ENCODE data around the gene TRPC4. TPM values are rescaled to one million over a fixed set of nuclear protein-coding genes. Genes with fewer than 3 reads are reported as not detected.

Gene TRPC4
- total RNA-seq, 1 donor from 2014 or later, result 0.13 TPM

DNA sequence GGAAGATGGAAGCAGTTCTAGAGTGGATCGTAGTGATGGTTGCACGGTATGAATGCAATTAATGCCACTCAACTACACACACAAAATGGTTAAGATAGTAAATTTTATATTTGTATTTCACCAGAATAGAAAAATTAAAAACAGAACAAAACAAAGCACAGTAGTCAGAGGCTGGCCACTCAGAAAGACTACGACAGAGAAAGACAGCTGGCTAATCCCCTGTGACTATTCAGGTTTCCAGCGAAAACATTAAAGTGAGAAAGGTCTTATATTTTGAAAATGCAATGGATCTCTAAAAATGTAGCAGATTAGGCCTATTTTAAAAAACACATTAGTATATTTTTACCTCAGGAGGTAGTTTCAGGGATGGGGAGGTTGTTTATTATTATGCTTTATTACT lies 139.7 kb downstream of the TRPC4 start:
- no peak for DNase-seq (ENCODE audit: low read depth, low spot score)

DNA sequence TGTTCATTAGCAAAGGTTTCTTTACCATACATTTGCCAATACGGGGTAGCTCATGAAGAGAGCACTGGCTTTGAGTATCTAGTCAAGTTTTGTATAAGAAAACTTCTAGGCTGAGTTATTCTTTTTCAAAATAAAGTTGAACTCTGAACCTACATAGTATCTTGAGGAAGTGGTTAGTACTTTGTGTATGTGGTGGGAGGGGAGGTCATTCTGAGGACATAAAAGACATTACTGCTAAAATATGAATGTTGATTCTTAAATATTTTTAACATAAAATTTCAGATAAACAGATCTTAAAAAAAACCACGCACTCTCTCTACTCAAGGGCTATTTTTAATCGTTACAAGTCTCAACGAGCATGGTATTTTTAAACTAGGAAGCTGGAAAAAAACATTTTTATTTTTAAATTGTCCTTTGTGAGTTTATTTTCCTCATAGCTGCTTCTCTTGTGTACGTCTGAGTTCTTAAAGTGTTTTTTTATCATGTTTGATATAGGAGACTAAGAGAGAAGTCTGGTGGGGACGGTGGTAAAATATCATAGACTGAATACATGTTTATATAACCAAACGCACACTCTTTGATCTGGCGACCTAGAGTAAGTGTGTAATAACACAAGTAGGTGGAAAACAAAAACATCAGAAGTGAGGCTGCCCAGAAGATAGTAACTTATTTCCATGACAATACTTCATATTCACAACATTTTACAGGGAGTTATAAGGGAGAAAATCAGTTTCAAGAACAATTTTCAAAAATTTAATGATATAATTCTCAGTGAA lies 153.0 kb downstream of the TRPC4 start:
- no peak for DNase-seq (ENCODE audit: low read depth, low spot score)

DNA sequence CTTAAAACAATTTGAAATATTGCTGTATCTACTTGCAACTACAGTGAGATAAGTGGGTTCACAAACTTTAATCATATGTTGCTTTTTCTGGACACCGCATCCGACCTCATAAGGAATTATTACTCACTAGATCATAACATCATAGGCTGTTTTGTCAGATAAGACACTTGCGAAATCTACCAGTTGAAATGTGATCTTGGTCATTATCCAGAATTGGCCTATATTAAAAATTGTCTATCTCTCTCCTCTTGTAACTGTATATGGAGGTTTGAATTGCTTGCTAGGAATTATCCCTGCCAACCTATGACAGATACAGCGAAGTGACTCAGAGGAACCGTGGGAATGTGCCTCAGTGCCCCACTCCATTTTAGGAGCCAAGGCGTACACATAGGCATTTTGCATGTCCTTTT lies 154.0 kb downstream of the TRPC4 start:
- DNase-seq (ENCODE audit: low read depth, low spot score), result peak; percentile 75

GRCh38 chr13:37709318-37709717 lies 160.3 kb downstream of the TRPC4 start:
- DNase-seq (ENCODE audit: low read depth, low spot score), result no peak

DNA sequence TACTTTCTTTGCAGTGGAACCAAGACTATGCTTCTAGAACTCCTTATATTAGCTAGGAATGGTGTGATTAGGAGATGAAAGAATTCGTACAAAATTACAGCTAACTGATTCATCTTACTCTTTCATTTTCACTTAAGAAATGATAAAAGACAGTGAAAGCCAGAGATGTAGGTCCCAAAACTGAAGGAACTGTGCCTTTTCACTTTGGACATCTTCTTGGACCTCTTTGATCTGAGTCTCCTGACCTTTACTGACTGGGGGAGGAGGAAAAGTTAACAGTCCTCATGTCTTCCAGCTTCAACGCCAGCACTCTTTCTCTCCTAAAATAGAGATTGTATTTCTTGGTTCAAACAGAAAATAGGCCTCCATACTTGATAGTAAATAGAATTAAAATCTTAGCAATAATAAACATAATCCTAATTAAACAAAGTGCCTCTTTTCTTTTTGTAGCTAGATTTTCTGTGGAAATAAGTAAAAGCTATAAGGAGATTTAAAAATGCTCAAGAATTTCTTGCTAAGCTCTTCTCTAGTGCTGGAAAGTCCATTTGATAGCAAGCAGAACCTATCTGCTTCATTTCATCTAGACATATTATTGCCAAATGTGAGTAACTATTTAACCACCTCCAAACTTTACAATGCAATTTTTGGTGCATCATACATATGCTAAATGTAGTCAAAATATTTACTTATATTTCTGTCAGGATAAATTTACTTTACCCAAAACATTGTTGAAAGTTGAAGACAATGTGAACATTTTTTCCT lies 161.7 kb downstream of the TRPC4 start:
- no peak for DNase-seq (ENCODE audit: low read depth, low spot score)

DNA sequence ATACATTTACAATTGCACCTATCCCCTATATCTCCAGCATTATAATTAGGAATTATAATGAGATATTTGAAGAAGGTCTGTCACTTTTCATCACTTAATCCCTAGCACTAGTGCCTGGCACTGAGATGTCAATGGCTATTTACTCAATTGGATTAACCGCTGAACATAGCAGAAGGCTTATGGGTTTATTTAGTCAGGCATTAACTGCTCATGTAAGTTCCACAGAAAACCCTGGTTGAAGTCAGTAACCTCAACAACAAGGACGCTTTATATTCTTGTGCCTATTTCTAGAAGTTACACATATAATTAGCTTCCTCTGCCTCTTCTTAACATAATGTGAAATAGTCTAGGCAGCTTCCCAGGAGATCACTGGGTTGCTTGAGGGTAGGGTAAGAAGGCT lies 163.5 kb downstream of the TRPC4 start:
- no peak for DNase-seq (ENCODE audit: low read depth, low spot score)

DNA sequence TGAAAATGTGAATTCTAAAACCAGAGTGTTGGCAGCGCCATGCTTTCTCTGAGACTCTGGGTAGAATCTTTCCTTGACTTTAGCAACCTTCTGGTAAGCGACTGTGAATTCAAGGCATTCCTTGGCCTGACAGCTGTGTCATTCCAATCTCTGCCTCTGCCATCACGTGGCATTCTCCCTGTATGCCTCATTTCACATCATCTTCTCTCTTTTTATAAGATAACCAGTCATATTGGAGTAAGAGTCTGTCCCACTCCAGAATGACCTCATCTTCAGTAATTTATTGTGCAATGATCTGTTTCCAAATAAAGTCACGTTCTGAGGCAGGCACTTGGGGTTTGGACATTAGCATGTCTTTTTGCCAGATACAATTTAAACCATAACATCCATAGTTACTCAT lies 167.6 kb downstream of the TRPC4 start:
- DNase-seq (ENCODE audit: low read depth, low spot score), result no peak

GRCh38 chr13:37701306-37701705 lies 168.3 kb downstream of the TRPC4 start:
- peak; percentile 87 for DNase-seq (ENCODE audit: low read depth, low spot score)

GRCh38 chr13:37700887-37701286 lies 168.7 kb downstream of the TRPC4 start:
- no peak for DNase-seq (ENCODE audit: low read depth, low spot score)

DNA sequence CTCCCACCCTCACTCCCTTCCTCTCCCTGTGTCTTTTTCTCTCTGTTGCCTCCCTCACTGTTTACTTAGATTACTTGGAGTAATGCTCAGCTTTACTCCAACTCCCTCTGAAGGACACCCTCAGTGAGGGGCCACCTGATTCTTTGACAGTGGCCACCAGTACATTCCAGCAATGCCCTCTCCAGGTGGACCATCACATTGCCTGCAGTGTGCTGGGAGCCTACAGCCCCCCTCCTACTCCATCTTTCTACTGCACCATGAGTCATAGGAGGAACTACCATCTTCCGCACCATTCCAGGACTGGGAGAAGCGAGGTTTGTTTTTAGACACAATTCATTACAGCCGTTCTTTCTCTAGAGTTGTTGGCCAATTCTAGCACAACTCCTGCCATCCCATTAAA lies 174.4 kb downstream of the TRPC4 start:
- no peak for DNase-seq (ENCODE audit: low read depth, low spot score)

DNA sequence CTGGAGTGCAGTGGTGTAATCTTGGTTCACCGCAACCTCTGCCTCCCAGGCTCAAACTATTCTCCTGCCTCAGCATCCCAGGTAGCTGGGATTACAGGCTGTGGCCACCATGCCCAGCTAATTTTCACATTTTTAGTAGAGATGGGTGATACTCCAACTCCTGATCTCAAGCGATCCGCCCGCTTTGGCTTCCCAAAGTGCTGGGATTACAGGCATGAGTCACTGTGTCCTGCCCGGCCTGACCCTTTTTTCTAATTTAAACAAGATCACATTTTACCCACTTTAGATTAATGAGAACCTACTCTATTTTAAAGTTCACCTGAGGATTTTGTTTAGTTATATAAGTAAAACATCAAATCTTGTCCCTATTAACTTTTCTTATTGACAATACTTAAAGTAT lies 179.2 kb downstream of the TRPC4 start:
- DNase-seq (ENCODE audit: low read depth, low spot score), result no peak

DNA sequence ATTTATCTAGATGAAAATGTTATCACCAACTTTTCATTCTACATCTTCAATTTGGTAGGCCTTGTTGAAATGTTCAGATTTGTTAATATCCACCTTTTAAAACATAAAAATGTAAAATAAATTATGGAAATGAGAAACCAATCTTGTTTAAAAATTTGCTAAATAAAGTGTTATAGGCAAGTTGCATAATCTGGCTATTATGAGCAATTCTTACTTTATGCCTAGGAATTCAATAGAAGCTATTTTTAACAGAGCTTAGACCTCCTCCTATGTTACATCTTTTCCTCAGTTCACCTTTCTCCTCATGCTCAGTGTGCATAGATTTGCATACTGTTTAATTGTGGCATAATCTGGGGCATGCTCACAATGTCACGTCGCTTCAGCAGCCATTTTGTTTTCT lies 183.1 kb downstream of the TRPC4 start:
- no peak for DNase-seq (ENCODE audit: low read depth, low spot score)

DNA sequence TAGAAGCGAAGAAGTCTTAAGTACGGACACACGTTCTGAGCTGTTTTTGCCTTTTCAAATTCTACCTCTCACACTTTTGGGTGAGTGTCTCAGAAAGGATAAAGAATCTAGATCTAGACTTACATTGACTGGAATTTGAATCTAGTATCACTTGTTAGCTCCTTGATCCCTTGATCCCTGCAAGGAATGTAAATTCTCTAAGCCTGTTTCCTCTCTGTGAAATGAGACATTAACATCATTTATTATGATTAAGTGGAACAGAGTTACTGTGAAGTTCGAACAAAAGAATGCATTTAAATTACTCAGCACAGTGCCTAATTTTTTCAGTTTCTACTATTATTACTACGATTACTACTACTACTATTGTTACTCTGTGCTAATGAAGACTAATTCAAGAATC lies 184.4 kb downstream of the TRPC4 start:
- DNase-seq (ENCODE audit: low read depth, low spot score), result no peak

- DNase-seq (ENCODE audit: low read depth, low spot score), result no peak
Measured at GRCh38 chr13:37682496-37682895, 187.1 kb downstream of the TRPC4 start.

DNA sequence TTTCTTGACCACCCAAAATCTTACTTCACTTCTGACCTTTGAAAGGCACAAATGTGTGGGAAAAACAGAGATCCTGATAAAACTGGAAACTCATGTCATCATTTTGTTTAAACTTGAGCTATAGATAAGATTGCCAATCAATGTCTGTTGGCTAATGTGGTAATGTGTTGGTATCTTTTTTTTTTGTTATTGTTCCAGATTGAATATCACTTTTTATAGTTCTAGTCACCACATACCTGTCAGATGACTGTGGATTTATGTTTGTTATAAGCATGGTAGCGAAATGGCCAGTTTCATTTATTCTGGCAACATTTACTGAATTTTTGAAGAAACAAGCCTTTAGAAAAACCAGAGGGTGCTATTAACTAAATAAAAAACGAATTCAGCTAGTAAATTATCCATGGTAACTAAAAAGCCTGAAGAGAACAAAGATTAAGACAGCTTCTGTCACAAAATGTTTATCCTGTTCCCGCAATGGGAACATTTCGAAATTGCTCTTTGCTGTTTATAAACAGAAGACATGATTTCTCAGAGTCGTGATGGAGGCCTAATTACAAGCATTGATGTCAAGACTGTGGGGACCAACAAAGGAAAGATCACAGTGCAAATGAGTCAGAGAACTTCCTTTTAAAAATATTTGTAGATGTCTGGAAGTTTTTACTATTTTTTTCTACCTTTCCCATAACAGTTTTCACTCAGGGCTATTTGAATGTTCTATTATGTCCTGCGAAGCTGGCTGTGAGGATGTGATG lies 188.1 kb downstream of the TRPC4 start:
- peak; percentile 82 for DNase-seq (ENCODE audit: low read depth, low spot score)

DNA sequence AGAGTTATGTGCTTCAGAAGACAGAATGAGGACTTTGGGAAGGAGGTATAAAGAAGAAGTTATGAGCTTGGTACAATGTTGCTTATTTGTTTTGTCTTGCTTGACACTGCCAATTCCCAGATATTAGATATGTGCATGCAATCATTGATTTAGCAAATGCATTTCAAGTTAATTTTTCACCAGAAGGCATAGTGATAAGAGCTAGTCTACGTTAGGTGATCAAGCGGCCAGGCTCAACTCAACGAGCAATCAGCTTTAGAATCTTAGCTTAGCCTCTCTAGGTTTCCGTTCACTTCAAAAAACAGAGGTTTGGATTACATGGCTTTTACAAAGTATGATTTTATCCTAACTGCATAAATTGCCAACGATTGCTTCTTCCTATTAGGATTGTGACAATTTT lies 189.4 kb downstream of the TRPC4 start:
- DNase-seq (ENCODE audit: low read depth, low spot score), result no peak

GRCh38 chr13:37679043-37679442 lies 190.5 kb downstream of the TRPC4 start:
- DNase-seq (ENCODE audit: low read depth, low spot score), result no peak

DNA sequence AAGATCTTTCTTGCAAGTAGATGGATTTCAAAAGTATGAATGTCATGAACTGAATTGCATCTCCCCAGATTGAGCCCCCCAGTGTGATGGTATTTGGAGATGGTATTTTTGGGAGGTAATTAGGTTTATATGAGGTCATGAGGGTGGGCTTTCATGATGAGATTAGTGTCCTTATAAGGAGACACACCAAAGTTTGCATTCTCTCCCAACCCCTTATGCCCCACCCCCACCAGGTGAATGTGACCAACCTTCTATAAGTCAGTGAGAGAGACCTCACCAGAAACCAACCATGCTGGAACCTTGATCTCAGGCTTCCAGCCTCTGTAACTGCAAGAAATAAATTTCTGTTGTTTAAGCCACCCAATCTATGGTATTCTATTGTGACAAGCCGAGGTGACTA lies 199.7 kb downstream of the TRPC4 start:
- DNase-seq (ENCODE audit: low read depth, low spot score), result no peak

GRCh38 chr13:37667702-37668101 lies 201.9 kb downstream of the TRPC4 start:
- no peak for DNase-seq (ENCODE audit: low read depth, low spot score)

DNA sequence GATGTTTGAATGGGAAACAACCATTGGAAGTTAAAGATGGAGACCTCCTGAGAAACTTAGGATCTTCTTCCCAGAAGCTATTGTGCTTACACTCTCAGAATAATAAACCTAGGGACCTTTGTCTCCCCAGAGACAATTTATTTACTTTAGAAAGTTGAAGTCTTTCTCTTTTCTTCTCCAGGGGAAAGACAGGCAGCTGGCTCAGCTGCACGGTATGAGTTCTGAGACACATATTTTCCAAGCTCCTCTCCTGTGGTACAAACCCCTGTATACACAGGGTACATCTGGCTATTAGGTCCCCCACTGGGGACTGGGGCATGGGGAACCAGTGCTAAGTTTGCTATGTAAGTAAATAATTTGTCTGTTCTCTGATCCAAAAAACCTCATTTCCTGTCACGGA lies 203.5 kb downstream of the TRPC4 start:
- DNase-seq (ENCODE audit: low read depth, low spot score), result no peak

DNA sequence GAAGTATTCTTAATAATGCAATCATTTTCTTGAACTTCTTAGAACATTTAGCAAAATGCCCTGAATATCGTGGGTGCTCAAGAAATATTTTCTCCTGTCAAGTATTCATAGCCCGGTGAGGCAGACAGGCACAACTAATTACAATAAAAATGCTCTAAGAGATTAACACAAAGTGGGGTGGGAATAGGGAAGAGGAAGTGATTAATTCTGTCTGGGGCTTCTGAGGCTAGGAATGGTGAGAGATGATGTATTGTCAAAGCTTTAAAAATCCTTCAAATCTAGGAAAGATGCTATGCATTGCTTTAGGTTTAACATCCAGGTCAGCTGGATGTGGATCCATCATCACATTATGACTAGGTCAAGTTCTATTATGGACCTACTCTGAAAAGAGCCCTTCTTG lies 204.2 kb downstream of the TRPC4 start:
- DNase-seq (ENCODE audit: low read depth, low spot score), result no peak

GRCh38 chr13:37663724-37664123 lies 205.8 kb downstream of the TRPC4 start:
- DNase-seq (ENCODE audit: low read depth, low spot score), result no peak

Data from pulmonary artery endothelial cell (primary cell).